HepG2 (cell line): ENCODE data around the gene HPS3. TPM values are rescaled to one million over a fixed set of nuclear protein-coding genes. Genes with fewer than 3 reads are reported as not detected.

Source experiments
- CBX1 ChIP-seq: IDR thresholded peaks from one replicate; pipeline ENCODE4 v1.6.1; 2016; ENCODE audit warnings: antibody characterized with exemption, low read depth
- DBP ChIP-seq: sonication (generic); formaldehyde crosslinking; IDR thresholded peaks from 2 replicates; pipeline ENCODE4 v1.4.0; 2020; ENCODE audit warnings: missing genetic modification reagents; ENCODE audit errors: not compliant biosample characterization
- FLYWCH1 ChIP-seq: sonication (generic); formaldehyde crosslinking; IDR thresholded peaks from 2 replicates; pipeline ENCODE4 v1.8.1; 2023; ENCODE audit warnings: mild to moderate bottlenecking, missing genetic modification reagents
- HBP1 ChIP-seq: IDR thresholded peaks from 2 replicates; pipeline ENCODE4 v1.6.1; 2016; ENCODE audit warnings: low read depth, control low read depth
- IRX3 ChIP-seq: sonication (generic); formaldehyde crosslinking; IDR thresholded peaks from 2 replicates; pipeline ENCODE4 v1.8.1; 2023; ENCODE audit warnings: mild to moderate bottlenecking, low read depth, missing genetic modification reagents, borderline replicate concordance
- MBD4 ChIP-seq: IDR thresholded peaks from 2 replicates; pipeline ENCODE4 v1.6.1; 2012; ENCODE audit warnings: low read length, inconsistent platforms, borderline replicate concordance
- NCOA2 ChIP-seq: sonication (generic); formaldehyde crosslinking; IDR thresholded peaks from 2 replicates; pipeline ENCODE4 v1.8.0; 2022; ENCODE audit warnings: inconsistent platforms
- NFE2L1 ChIP-seq: sonication (generic); formaldehyde crosslinking; IDR thresholded peaks from 2 replicates; pipeline ENCODE4 v1.4.0; 2020; ENCODE audit warnings: missing genetic modification reagents, mild to moderate bottlenecking, borderline replicate concordance
- NFIC ChIP-seq: IDR thresholded peaks from 2 replicates; pipeline ENCODE4 v1.6.1; 2012; ENCODE audit warnings: mild to moderate bottlenecking, low read length, inconsistent platforms
- RFX5 ChIP-seq: IDR thresholded peaks from 2 replicates; pipeline ENCODE4 v1.6.1; 2011; ENCODE audit warnings: low read depth, low read length, improper control_type of control experiment
- SOX6 ChIP-seq, 2 experiments: fragments of 450-650 bp in 1 of 2; sonication (generic) in 1 of 2; formaldehyde crosslinking in 1 of 2; IDR thresholded peaks; 2 replicates each; pipeline versions ENCODE4 v1.4.0 to v1.6.1; 2017 to 2020; ENCODE audit warnings: antibody characterized with exemption in 1 of 2, mild to moderate bottlenecking in 1 of 2, missing genetic modification reagents in 1 of 2
- TCF7 ChIP-seq: sonication (generic); IDR thresholded peaks from 2 replicates; pipeline ENCODE4 v1.6.1; 2016; ENCODE audit warnings: antibody characterized with exemption, low read depth
- ZBTB38 ChIP-seq: sonication (generic); formaldehyde crosslinking; IDR thresholded peaks from 2 replicates; pipeline ENCODE4 v1.5.1; 2020; ENCODE audit warnings: mild to moderate bottlenecking, missing genetic modification reagents
- ZFX ChIP-seq: sonication (generic); formaldehyde crosslinking; IDR thresholded peaks from 2 replicates; pipeline ENCODE4 v1.4.0; 2020; ENCODE audit warnings: mild to moderate bottlenecking, low read depth, missing genetic modification reagents, moderate library complexity
- ZKSCAN5 ChIP-seq: sonication (generic); formaldehyde crosslinking; IDR thresholded peaks from 2 replicates; pipeline ENCODE4 v1.5.1; 2020; ENCODE audit warnings: mild to moderate bottlenecking, missing genetic modification reagents
- ZNF253 ChIP-seq: sonication (generic); formaldehyde crosslinking; IDR thresholded peaks from 2 replicates; pipeline ENCODE4 v1.8.0; 2022; ENCODE audit warnings: mild to moderate bottlenecking, missing genetic modification reagents, borderline replicate concordance
- ZNF264 ChIP-seq: sonication (generic); formaldehyde crosslinking; IDR thresholded peaks from 2 replicates; pipeline ENCODE4 v1.4.0; 2020; ENCODE audit warnings: missing genetic modification reagents
- ZNF274 ChIP-seq: sonication (generic); formaldehyde crosslinking; IDR thresholded peaks from 2 replicates; pipeline ENCODE4 v1.5.1; 2020; ENCODE audit warnings: mild to moderate bottlenecking, missing genetic modification reagents
- ZNF33B ChIP-seq: sonication (generic); formaldehyde crosslinking; IDR thresholded peaks from 2 replicates; pipeline ENCODE4 v1.5.1; 2020; ENCODE audit warnings: mild to moderate bottlenecking, missing genetic modification reagents
- ZNF34 ChIP-seq: sonication (generic); formaldehyde crosslinking; IDR thresholded peaks from 2 replicates; pipeline ENCODE4 v1.4.0; 2020; ENCODE audit warnings: mild to moderate bottlenecking, missing genetic modification reagents, borderline replicate concordance
- ZNF572 ChIP-seq: sonication (generic); formaldehyde crosslinking; IDR thresholded peaks from 2 replicates; pipeline ENCODE4 v1.5.1; 2020; ENCODE audit warnings: mild to moderate bottlenecking, missing genetic modification reagents
- ZNF574 ChIP-seq: sonication (generic); formaldehyde crosslinking; IDR thresholded peaks from 2 replicates; pipeline ENCODE4 v1.4.0; 2020; ENCODE audit warnings: missing genetic modification reagents
- ZNF598 ChIP-seq: sonication (generic); formaldehyde crosslinking; IDR thresholded peaks from 2 replicates; pipeline ENCODE4 v1.5.1; 2020; ENCODE audit warnings: mild to moderate bottlenecking, missing genetic modification reagents, borderline replicate concordance
- ZNF644 ChIP-seq: IDR thresholded peaks from 2 replicates; pipeline ENCODE4 v1.6.1; 2016; ENCODE audit warnings: low read depth
- ZNF878 ChIP-seq: sonication (generic); formaldehyde crosslinking; IDR thresholded peaks from 2 replicates; pipeline ENCODE4 v1.8.1; 2023; ENCODE audit warnings: mild to moderate bottlenecking, missing genetic modification reagents, moderate library complexity
- ZSCAN20 ChIP-seq: sonication (generic); formaldehyde crosslinking; IDR thresholded peaks from 2 replicates; pipeline ENCODE4 v1.4.0; 2020; ENCODE audit warnings: missing genetic modification reagents, mild to moderate bottlenecking, borderline replicate concordance
- polyA plus RNA-seq, 8 experiments: library from polyadenylated mRNA; depleted of rRNA in 3 of 8; stranded (reverse) in 7 of 8; unstranded in 1 of 8; fragments of >200 nt; fragmentation: Illumina TruSeq in 4 of 8; extraction: Trizol in 4 of 8; gene quantifications; 2 replicates each; pipeline versions ENCODE4 v1.2.1 to v1.2.3, GENCODE V29; 2011 to 2016; ENCODE audit warnings: low read depth in 4 of 8, missing spikeins in 1 of 8, mixed read lengths in 1 of 8; ENCODE audit not compliant: insufficient read depth in 1 of 8
- total RNA-seq, 5 experiments: library from RNA; depleted of rRNA; stranded (reverse); fragments of >200 nt; fragmentation: Illumina TruSeq; extraction: Trizol; gene quantifications; 2 replicates each; pipeline ENCODE4 v1.2.3, GENCODE V29; 2016; ENCODE audit warnings: low read depth in 1 of 5

HPS3 gene
- total and polyA plus RNA-seq, 2 of the 13 experiments (the other 11 are each of a cell fraction or from before 2014, with no cell fraction given): 9.5 to 18.9 TPM

- no peak for TF ChIP-seq ZNF33B (CRISPR knock-in tag)
- no peak for TF ChIP-seq ZKSCAN5 (CRISPR knock-in tag)
- TF ChIP-seq ZNF274 (CRISPR knock-in tag): peak; percentile 70; the same call in 1 of the 2 replicates
- no peak for TF ChIP-seq ZNF878 (CRISPR knock-in tag)
- TF ChIP-seq ZNF644 (CRISPR knock-in tag): 0 out of 2 replicates have a peak, but pooled peaks have one; percentile 17
- no peak for TF ChIP-seq ZNF572 (CRISPR knock-in tag)
- no peak; the same call in 1 of the 2 replicates for TF ChIP-seq NFE2L1
- 0 out of 2 replicates have a peak, but pooled peaks have one; percentile 82 for TF ChIP-seq ZNF598 (CRISPR knock-in tag)
- TF ChIP-seq ZBTB38: peak; percentile 80
- TF ChIP-seq ZNF253 (CRISPR knock-in tag): no peak
- TF ChIP-seq ZNF34 (CRISPR knock-in tag): no peak
- TF ChIP-seq IRX3: peak; percentile 60; the same call in 1 of the 2 replicates
- no peak for TF ChIP-seq RFX5
- peak; percentile 72 for TF ChIP-seq ZNF574
- peak; percentile 87 for TF ChIP-seq FLYWCH1 (CRISPR knock-in tag)
- no peak for TF ChIP-seq HBP1
- no peak; the same call in 1 of the 2 replicates for TF ChIP-seq NFIC
- TF ChIP-seq MBD4: no peak
- peak; percentile 86 for TF ChIP-seq ZFX (CRISPR knock-in tag)
- TF ChIP-seq NCOA2 (CRISPR knock-in tag): no peak; the same call in 1 of the 2 replicates
- no peak for TF ChIP-seq SOX6 (IDR thresholded peaks at IDR 0.05)
- peak; percentile 77 for TF ChIP-seq SOX6 (CRISPR knock-in tag; IDR thresholded peaks at IDR 0.05)
- no peak for TF ChIP-seq CBX1
- TF ChIP-seq ZNF264 (CRISPR knock-in tag): peak; percentile 59; the same call in 1 of the 2 replicates
- TF ChIP-seq ZSCAN20 (CRISPR knock-in tag): 0 out of 2 replicates have a peak, but pooled peaks have one; percentile 45
- no peak for TF ChIP-seq DBP (CRISPR knock-in tag)
- TF ChIP-seq TCF7: peak; percentile 45; the same call in 1 of the 2 replicates
Measured at GRCh38 chr3:149129326-149130205, at the start of gene HPS3 (continued).
